Neuronal stem cell (in vitro differentiated cells): ENCODE data around the gene ABCB4.

ENCODE experiments used
- DNase-seq: peaks from one replicate; pipeline ENCODE4 v3.0.0-alpha.2; 2013; ENCODE audit warnings: low spot score
- H2AFZ ChIP-seq: one replicate; pipeline ENCODE4 v1.6.1; 2013; ENCODE audit warnings: mild to moderate bottlenecking, low read length, inconsistent platforms
- H2AK5ac ChIP-seq: 2 replicates; pipeline ENCODE4 v1.6.1; 2013; ENCODE audit warnings: low read depth, mild to moderate bottlenecking, inconsistent platforms, low read length, moderate library complexity, mixed read lengths
- H2BK120ac ChIP-seq: 2 replicates; pipeline ENCODE4 v1.6.1; 2013; ENCODE audit warnings: low read depth, mild to moderate bottlenecking, inconsistent platforms, low read length, moderate library complexity, mixed read lengths
- H2BK12ac ChIP-seq: one replicate; pipeline ENCODE4 v1.6.1; 2013; ENCODE audit warnings: low read length, inconsistent platforms
- H2BK15ac ChIP-seq: 2 replicates; pipeline ENCODE4 v1.6.1; 2013; ENCODE audit warnings: mild to moderate bottlenecking, low read length, inconsistent platforms, mixed read lengths
- H2BK5ac ChIP-seq: one replicate; pipeline ENCODE4 v1.6.1; 2013; ENCODE audit warnings: inconsistent platforms, mild to moderate bottlenecking, low read length, moderate library complexity
- H3K14ac ChIP-seq: one replicate; pipeline ENCODE4 v1.6.1; 2013; ENCODE audit warnings: low read length, inconsistent platforms
- H3K18ac ChIP-seq: 2 replicates; pipeline ENCODE4 v1.6.1; 2013; ENCODE audit warnings: low read length, inconsistent platforms
- H3K23ac ChIP-seq: 2 replicates; pipeline ENCODE4 v1.6.1; 2013; ENCODE audit warnings: low read depth, mild to moderate bottlenecking, mixed read lengths, low read length, inconsistent platforms; ENCODE audit not compliant: poor library complexity
- H3K27ac ChIP-seq: replicated peaks from 3 replicates; pipeline ENCODE4 v1.5.1; 2013; ENCODE audit warnings: low read length, inconsistent platforms
- H3K27me3 ChIP-seq, 3 experiments: 2 replicates each; pipeline ENCODE4 v1.6.1; 2013; ENCODE audit warnings: low read length in 3 of 3, mild to moderate bottlenecking in 2 of 3, inconsistent platforms in 1 of 3, low read depth in 1 of 3, mixed read lengths in 1 of 3, moderate library complexity in 1 of 3; ENCODE audit not compliant: control insufficient read depth in 3 of 3, insufficient read depth in 3 of 3
- H3K36me3 ChIP-seq, 2 donors: replicated peaks in 1 of 2; 2 replicates each; pipeline ENCODE4 v1.6.1; 2013; ENCODE audit warnings: low read length in 2 of 2; ENCODE audit not compliant: control insufficient read depth in 2 of 2, insufficient read depth in 2 of 2
- H3K4ac ChIP-seq: 2 replicates; pipeline ENCODE4 v1.6.1; 2013; ENCODE audit warnings: inconsistent platforms, mild to moderate bottlenecking, low read length, moderate library complexity
- H3K4me1 ChIP-seq, 2 donors: 1 replicate in 1 of 2; 2 replicates in 1 of 2; pipeline ENCODE4 v1.6.1; 2013; ENCODE audit warnings: low read length in 2 of 2, low read depth in 1 of 2; ENCODE audit not compliant: control insufficient read depth in 2 of 2, insufficient read depth in 1 of 2
- H3K4me2 ChIP-seq: one replicate; pipeline ENCODE4 v1.6.1; 2013; ENCODE audit warnings: mild to moderate bottlenecking, low read length, inconsistent platforms; ENCODE audit not compliant: insufficient read depth, poor library complexity, severe bottlenecking
- H3K4me3 ChIP-seq, 2 donors: 2 replicates each; pipeline ENCODE4 v1.5.1; 2013; ENCODE audit warnings: low read length in 2 of 2, mild to moderate bottlenecking in 2 of 2, inconsistent platforms in 1 of 2, moderate library complexity in 1 of 2
- H3K79me1 ChIP-seq: one replicate; pipeline ENCODE4 v1.6.1; 2013; ENCODE audit warnings: low read depth, mild to moderate bottlenecking, inconsistent platforms, low read length, moderate library complexity
- H3K9ac ChIP-seq: one replicate; pipeline ENCODE4 v1.6.1; 2013; ENCODE audit warnings: mild to moderate bottlenecking, low read depth, low read length, inconsistent platforms; ENCODE audit not compliant: poor library complexity
- H3K9me3 ChIP-seq, 2 donors: replicated peaks in 1 of 2; 2 replicates each; pipeline versions ENCODE3 to v1.6.1; 2013; ENCODE audit warnings: low read length in 2 of 2, mild to moderate bottlenecking in 2 of 2, inconsistent platforms in 1 of 2, low read depth in 1 of 2, mixed read lengths in 1 of 2, moderate library complexity in 1 of 2; ENCODE audit not compliant: control insufficient read depth in 2 of 2, insufficient read depth in 1 of 2
- H4K8ac ChIP-seq: one replicate; pipeline ENCODE4 v1.6.1; 2013; ENCODE audit warnings: low read depth, mild to moderate bottlenecking, inconsistent platforms, low read length, moderate library complexity
- H4K91ac ChIP-seq: one replicate; pipeline ENCODE4 v1.6.1; 2013; ENCODE audit warnings: low read length, low read depth, mild to moderate bottlenecking, inconsistent platforms; ENCODE audit not compliant: poor library complexity
- WGBS, 2 donors: extraction: QIAGEN DNeasy Blood & Tissue Kit; methylation state at CpG; one replicate each; pipeline ENCODE4 v1.1.7; 2013; ENCODE audit warnings: missing lambda C conversion rate in 2 of 2, mixed read lengths in 1 of 2; ENCODE audit not compliant: insufficient read length in 2 of 2, insufficient replicate concordance in 1 of 2; ENCODE audit errors: extremely low coverage in 2 of 2; 5-methylcytosine and 5-hydroxymethylcytosine counted together

Gene ABCB4

DNA sequence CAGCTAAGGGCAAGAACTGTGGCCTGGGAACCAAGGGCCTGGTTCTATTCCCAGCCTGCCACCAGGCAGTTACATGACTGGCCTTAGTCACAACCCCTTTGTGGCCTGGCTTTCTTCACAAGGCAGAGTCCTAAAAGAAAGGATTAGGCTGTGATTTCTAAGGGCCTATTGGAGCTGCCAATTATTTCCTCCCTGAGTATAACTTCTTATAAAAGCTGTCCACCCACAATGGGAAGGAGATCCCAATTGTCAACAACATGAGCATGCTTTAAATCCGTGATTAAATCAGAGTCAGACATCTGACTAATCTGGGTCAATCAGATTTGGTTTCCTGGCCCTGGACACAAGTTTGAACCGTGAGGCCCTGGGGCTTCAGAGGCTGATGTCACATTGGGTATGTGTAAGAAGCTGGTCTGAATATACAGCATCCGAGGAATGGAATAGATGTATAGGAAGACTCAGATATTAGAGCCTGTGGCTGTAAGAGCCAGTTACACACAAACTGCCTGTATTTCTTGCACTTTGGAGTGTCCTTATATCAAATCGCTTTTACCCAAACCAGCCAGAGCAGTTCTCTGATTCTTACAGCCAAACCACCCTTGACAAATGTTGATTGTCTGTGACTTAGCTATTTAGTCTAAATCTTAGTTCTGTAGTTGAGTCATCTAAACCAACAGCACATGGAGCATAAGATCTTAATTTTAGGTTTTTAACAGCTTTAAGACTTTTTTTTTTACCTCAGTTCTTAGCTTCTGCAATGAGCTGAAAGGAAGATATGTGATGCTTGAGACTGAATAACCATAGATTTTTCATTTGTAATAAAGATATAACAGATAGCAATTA is 61.3 kb downstream of the ABCB4 start:
- Histone ChIP-seq H3K27me3 (no peaks in the 10 kb centered on the region), H3K4ac (no peak overlapping the region), H3K18ac (no peak overlapping the region), H2BK120ac (no peak overlapping the region), H2AFZ (peak overlapping the region; percentile 55), H2BK5ac (no peak overlapping the region), H4K91ac (no peak overlapping the region), H2BK12ac (no peak overlapping the region), H3K14ac (no peak overlapping the region), H3K9me3 (no peaks in the 10 kb centered on the region), H4K8ac (no peak overlapping the region), H3K23ac (no peak overlapping the region), H3K4me1 (peaks cover 0 to 10% of the 10 kb centered on the region in 2 donors), H2BK15ac (no peak overlapping the region), H3K27ac (peak overlapping the region; percentile 91), H3K79me1 (no peaks in the 10 kb centered on the region), H3K9ac (no peak overlapping the region), H2AK5ac (no peak overlapping the region), H3K4me3 (no peak overlapping the region), H3K36me3 (no peaks in the 10 kb centered on the region), H3K4me2 (no peak overlapping the region)
- no CpG with 5 or more reads among the region's 4 CpGs for WGBS, 2 donors
- DNase-seq: peak; percentile 60

DNA sequence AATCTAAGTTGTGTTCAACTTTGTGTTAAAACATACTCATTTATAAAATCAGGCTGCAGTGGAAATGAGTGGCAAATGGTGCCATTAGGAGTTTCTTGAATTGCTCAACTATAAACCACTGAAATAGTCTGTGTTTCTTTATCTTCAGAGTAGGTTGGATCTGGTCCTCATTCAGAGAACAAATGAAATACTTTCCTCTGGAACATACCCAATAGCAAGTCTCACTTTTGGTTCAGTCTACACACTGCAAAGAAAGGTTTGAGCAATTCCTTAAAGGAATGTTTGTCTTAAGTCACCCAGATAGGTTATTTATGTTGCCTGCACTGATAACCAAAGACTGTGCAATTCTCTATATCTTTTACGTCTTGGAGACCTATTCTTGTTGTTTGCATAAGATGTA is 62.5 kb downstream of the ABCB4 start:
- Histone ChIP-seq H3K4me2 (no peak overlapping the region), H3K23ac (no peak overlapping the region), H3K36me3 (no peaks in the 10 kb centered on the region), H3K18ac (no peak overlapping the region), H2AK5ac (no peak overlapping the region), H3K4me1 (peaks cover 0 to 12% of the 10 kb centered on the region in 2 donors), H2BK12ac (no peak overlapping the region), H2BK120ac (no peak overlapping the region), H4K91ac (no peak overlapping the region), H3K9ac (no peak overlapping the region), H2BK5ac (no peak overlapping the region), H3K4me3 (no peak overlapping the region), H3K27me3 (no peaks in the 10 kb centered on the region), H3K9me3 (no peaks in the 10 kb centered on the region), H3K27ac (peak overlapping the region; percentile 57), H3K14ac (no peak overlapping the region), H3K4ac (no peak overlapping the region), H3K79me1 (no peaks in the 10 kb centered on the region), H4K8ac (no peak overlapping the region), H2AFZ (no peak overlapping the region), H2BK15ac (no peak overlapping the region)
- no peak for DNase-seq
- no CpG with 5 or more reads among the region's 1 CpG for WGBS, 2 donors

- Histone ChIP-seq H3K36me3 (no peaks in the 10 kb centered on the region), H3K4me1 (peaks cover 0 to 12% of the 10 kb centered on the region in 2 donors), H4K91ac (no peak overlapping the region), H3K9ac (no peak overlapping the region), H3K27ac (no peak overlapping the region), H4K8ac (no peak overlapping the region), H2AK5ac (no peak overlapping the region), H3K4me2 (no peak overlapping the region), H3K14ac (no peak overlapping the region), H3K9me3 (no peaks in the 10 kb centered on the region), H2BK15ac (no peak overlapping the region), H3K18ac (no peak overlapping the region), H2BK5ac (no peak overlapping the region), H3K4ac (no peak overlapping the region), H2AFZ (peak overlapping the region; percentile 54), H3K27me3 (no peaks in the 10 kb centered on the region), H3K79me1 (no peaks in the 10 kb centered on the region), H2BK120ac (no peak overlapping the region), H2BK12ac (no peak overlapping the region), H3K23ac (no peak overlapping the region), H3K4me3 (no peak overlapping the region)
- WGBS, 2 donors: no CpG with 5 or more reads among the region's 1 CpG
- DNase-seq: no peak
These were observed 64.3 kb downstream of the ABCB4 start for GRCh38 chr7:87411186-87411585.

- no peak overlapping the region for H4K8ac ChIP-seq
- no peak overlapping the region for H4K91ac ChIP-seq
These were observed 70.8 kb downstream of the ABCB4 start for GRCh38 chr7:87404674-87405073.

More at GRCh38 chr7:87404674-87405073, 70.8 kb downstream of the ABCB4 start:
- Histone ChIP-seq H2BK120ac (no peak overlapping the region), H2BK15ac (no peak overlapping the region), H3K4ac (no peak overlapping the region), H3K14ac (no peak overlapping the region), H2BK5ac (no peak overlapping the region), H2BK12ac (no peak overlapping the region), H3K23ac (no peak overlapping the region), H2AK5ac (no peak overlapping the region), H3K9ac (no peak overlapping the region), H3K4me2 (no peak overlapping the region), H3K4me3 (no peak overlapping the region), H3K27me3 (no peaks in the 10 kb centered on the region), H3K18ac (no peak overlapping the region), H3K9me3 (no peaks in the 10 kb centered on the region), H3K27ac (no peak overlapping the region), H2AFZ (no peak overlapping the region), H3K36me3 (no peaks in the 10 kb centered on the region), H3K79me1 (no peaks in the 10 kb centered on the region), H3K4me1 (peaks cover 0 to 2% of the 10 kb centered on the region in 2 donors)
- DNase-seq: no peak
